ENCODE measurements around the gene HTR6.

HTR6 gene

GRCh38 chr1:19656780-19657466 lies 7.8 kb upstream of the HTR6 start:
- no peak overlapping the region for H3K4me3 ChIP-seq (ENCODE audit: control insufficient read depth, low read depth, low read length)
- TF ChIP-seq CTCF (conservative IDR thresholded peaks at IDR 0.05; ENCODE audit: control insufficient read depth, insufficient read depth, low read depth, low read length): no peak
- no peak for DNase-seq (ENCODE audit: low read depth)

- no peak for TF ChIP-seq CTCF (conservative IDR thresholded peaks at IDR 0.05; ENCODE audit: control insufficient read depth, insufficient read depth, low read depth, low read length)
- no peak for DNase-seq (ENCODE audit: low read depth)
- H3K4me3 ChIP-seq (ENCODE audit: control insufficient read depth, low read depth, low read length): no peak overlapping the region
These were observed 7.2 kb upstream of the HTR6 start for GRCh38 chr1:19657511-19657910.

- no peak overlapping the region for H3K4me3 ChIP-seq (ENCODE audit: control insufficient read depth, low read depth, low read length)
- DNase-seq (ENCODE audit: low read depth): no peak
- no peak for TF ChIP-seq CTCF (conservative IDR thresholded peaks at IDR 0.05; ENCODE audit: control insufficient read depth, insufficient read depth, low read depth, low read length)
These were observed 6.5 kb upstream of the HTR6 start for GRCh38 chr1:19658186-19658585.

- peak; percentile 65 for TF ChIP-seq CTCF (conservative IDR thresholded peaks at IDR 0.05; ENCODE audit: control insufficient read depth, insufficient read depth, low read depth, low read length)
- peak; percentile 59 for DNase-seq (ENCODE audit: low read depth)
- no peak overlapping the region for H3K4me3 ChIP-seq (ENCODE audit: control insufficient read depth, low read depth, low read length)
These were observed 2.9 kb upstream of the HTR6 start for GRCh38 chr1:19661721-19662228.

- no peak overlapping the region for H3K4me3 ChIP-seq (ENCODE audit: control insufficient read depth, low read depth, low read length)
- no peak for DNase-seq (ENCODE audit: low read depth)
- TF ChIP-seq CTCF (conservative IDR thresholded peaks at IDR 0.05; ENCODE audit: control insufficient read depth, insufficient read depth, low read depth, low read length): no peak
These were observed 2.4 kb upstream of the HTR6 start for GRCh38 chr1:19662313-19662712.

- DNase-seq (ENCODE audit: low read depth): no peak
- TF ChIP-seq CTCF (conservative IDR thresholded peaks at IDR 0.05; ENCODE audit: control insufficient read depth, insufficient read depth, low read depth, low read length): no peak
- H3K4me3 ChIP-seq (ENCODE audit: control insufficient read depth, low read depth, low read length): no peak overlapping the region
These were observed 466 bp downstream of the HTR6 start for GRCh38 chr1:19665186-19665495.
